Measurements from ENCODE around the gene SURF1. TPM values are rescaled to one million over a fixed set of nuclear protein-coding genes. Genes with fewer than 3 reads are reported as not detected.
A peak's percentile ranks its signal among the peaks of the same experiment; 100 is the strongest.

Gene SURF1
- total and polyA plus RNA-seq, 7 donors, result 27.7 to 127 (median 54.9) TPM

GRCh38 chr9:133367778-133368177 lies 11.5 kb upstream of the SURF1 start:
- no peak overlapping the region for H3K4me3 ChIP-seq
- TF ChIP-seq CTCF (IDR thresholded peaks at IDR 0.05), result no peak
- H3K36me3 ChIP-seq (ENCODE audit: insufficient read depth in 1 of 2, low read depth in 1 of 2), result peaks cover 4 to 70% of the 10 kb centered on the region in 2 donors
- H3K27me3 ChIP-seq (ENCODE audit: insufficient read depth in 3 of 3, low read length in 2 of 3), result no peaks in the 10 kb centered on the region
- peak overlapping the region; percentile 58 for H3K27ac ChIP-seq
- intact Hi-C loops (cut with DNase I), result no loop called here
- no peak for DNase-seq
- ATAC-seq, result peak in 3 of 4 donors; percentile 26 to 63 (median 40)
- 48 to 74% (median 49%) methylated on average over 10 of the region's 10 CpGs for WGBS, 3 donors
- H3K9me3 ChIP-seq, result no peaks in the 10 kb centered on the region
- H3K4me1 ChIP-seq, result peaks cover 53% of the 10 kb centered on the region

GRCh38 chr9:133367221-133367620 lies 10.9 kb upstream of the SURF1 start:
- no peak overlapping the region for H3K27ac ChIP-seq
- ATAC-seq (no peak), DNase-seq (no peak)
- no peaks in the 10 kb centered on the region for H3K9me3 ChIP-seq
- intact Hi-C loops (cut with DNase I), result no loop called here
- no peak overlapping the region for H3K4me3 ChIP-seq
- H3K27me3 ChIP-seq (ENCODE audit: insufficient read depth in 3 of 3, low read length in 2 of 3), result no peaks in the 10 kb centered on the region
- H3K36me3 ChIP-seq (ENCODE audit: insufficient read depth in 1 of 2, low read depth in 1 of 2), result peaks cover 4 to 73% of the 10 kb centered on the region in 2 donors
- 91 to 93% (median 93%) methylated on average over 22 of the region's 22 CpGs for whole genome bisulfite sequencing, 3 donors
- H3K4me1 ChIP-seq, result peaks cover 47% of the 10 kb centered on the region
- TF ChIP-seq CTCF (IDR thresholded peaks at IDR 0.05), result no peak

DNA sequence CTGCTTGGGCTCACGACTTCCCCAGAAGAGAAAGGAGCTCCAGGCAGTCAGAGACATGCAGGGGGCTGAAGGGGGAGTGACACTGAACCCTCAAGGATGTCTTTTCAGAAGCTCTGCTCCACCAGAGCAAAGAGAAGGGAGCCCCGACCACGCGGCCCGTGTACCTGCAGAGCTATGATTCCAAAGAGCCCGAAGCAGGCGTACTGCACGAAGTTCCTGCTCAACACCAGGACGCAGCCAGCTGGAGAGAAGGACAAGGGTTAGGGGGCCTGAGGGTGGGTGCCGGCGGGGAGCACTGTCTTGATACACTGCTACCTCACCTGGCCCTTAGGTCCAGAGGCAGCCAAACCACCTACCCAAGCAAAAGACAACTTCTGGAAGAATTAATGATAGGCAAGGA lies 10.1 kb upstream of the SURF1 start:
- Histone ChIP-seq H3K4me1 (peaks cover 40% of the 10 kb centered on the region), H3K4me3 (no peak overlapping the region), H3K27ac (no peak overlapping the region), H3K36me3 (ENCODE audit: insufficient read depth in 1 of 2, low read depth in 1 of 2) (peaks cover 8 to 80% of the 10 kb centered on the region in 2 donors), H3K9me3 (no peaks in the 10 kb centered on the region), H3K27me3 (ENCODE audit: insufficient read depth in 3 of 3, low read length in 2 of 3) (no peaks in the 10 kb centered on the region)
- WGBS, 3 donors, result 87 to 91% (median 90%) methylated on average over 11 of the region's 11 CpGs
- intact Hi-C loops (cut with DNase I), result no loop called here
- ATAC-seq, result no peak
- no peak for TF ChIP-seq CTCF (IDR thresholded peaks at IDR 0.05)
- DNase-seq, result no peak

GRCh38 chr9:133362359-133363044 lies 6.2 kb upstream of the SURF1 start:
- 84 to 86% (median 85%) methylated on average over 15 of the region's 15 CpGs for WGBS, 3 donors
- peak in 1 of 4 donors; percentile 10 for ATAC-seq
- no peak overlapping the region for H3K4me3 ChIP-seq
- H3K4me1 ChIP-seq, result peaks cover 5% of the 10 kb centered on the region
- intact Hi-C loops (cut with DNase I), result no loop called here
- TF ChIP-seq CTCF (IDR thresholded peaks at IDR 0.05), result no peak
- no peaks in the 10 kb centered on the region for H3K27me3 ChIP-seq (ENCODE audit: insufficient read depth in 3 of 3, low read length in 2 of 3)
- no peaks in the 10 kb centered on the region for H3K9me3 ChIP-seq
- peaks cover 8 to 83% of the 10 kb centered on the region in 2 donors for H3K36me3 ChIP-seq (ENCODE audit: insufficient read depth in 1 of 2, low read depth in 1 of 2)
- no peak for DNase-seq
- no peak overlapping the region for H3K27ac ChIP-seq

Data from psoas muscle (tissue), 8 donors.